Psoas muscle (tissue), 8 donors: ENCODE measurements around the gene ASB3. TPM values are rescaled to one million over a fixed set of nuclear protein-coding genes. Genes with fewer than 3 reads are reported as not detected.

Source experiments
- ATAC-seq, 4 donors: fragments of 200-7000 bp; cut with Tn5 transposase; one replicate each; pipeline ENCODE4 v1.9.1; 2020; ENCODE audit warnings: moderate library complexity in 3 of 4, mild to moderate bottlenecking in 2 of 4
- DNase-seq, 2 donors: peaks; one replicate each; pipeline ENCODE4 v3.0.0-alpha.2; 2020
- H3K27ac ChIP-seq: fragments of 200-600 bp; one replicate; pipeline ENCODE4 v1.8.0; 2022
- H3K27me3 ChIP-seq, 3 donors: fragments of 200-600 bp in 1 of 3; one replicate each; pipeline versions ENCODE4 v1.6.1 to v1.8.0; 2013 to 2022; ENCODE audit warnings: low read length in 2 of 3, mild to moderate bottlenecking in 2 of 3, moderate library complexity in 1 of 3; ENCODE audit not compliant: insufficient read depth in 3 of 3
- H3K36me3 ChIP-seq, 2 donors: fragments of 200-600 bp in 1 of 2; one replicate each; pipeline versions ENCODE4 v1.6.1 to v1.8.0; 2013 to 2022; ENCODE audit warnings: low read depth in 1 of 2, mild to moderate bottlenecking in 1 of 2, moderate library complexity in 1 of 2; ENCODE audit not compliant: insufficient read depth in 1 of 2
- H3K4me1 ChIP-seq: fragments of 200-600 bp; one replicate; pipeline ENCODE4 v1.8.0; 2022
- H3K4me3 ChIP-seq: fragments of 200-600 bp; one replicate; pipeline ENCODE4 v1.8.0; 2022; ENCODE audit warnings: mild to moderate bottlenecking
- H3K9me3 ChIP-seq: fragments of 200-600 bp; one replicate; pipeline ENCODE4 v1.8.0; 2022
- WGBS, 3 donors: extraction: QIAGEN DNeasy Blood & Tissue Kit; methylation state at CpG; one replicate each; pipeline versions ENCODE4 v1.1.6 to v1.1.7; 2013; 5-methylcytosine and 5-hydroxymethylcytosine counted together
- intact Hi-C, 2 donors: fragments of 100-400 bp; cut with DNase I; formaldehyde crosslinking; loops; one replicate each; pipeline versions ENCODE4 v1.11.0 to v1.14.2; 2022
- polyA plus RNA-seq, 3 donors: library from polyadenylated mRNA; stranded (reverse); fragments of 200-250 nt; gene quantifications; one replicate each; pipeline ENCODE4 v1.2.3, GENCODE V29; 2013
- total RNA-seq, 4 donors: library from RNA; stranded (reverse); fragmentation: NEBNext Ultra II Directional in 2 of 4; extraction: Animal tissue kit (Norgen Biotek cat#: 25700) in 2 of 4; gene quantifications; one replicate each; pipeline versions ENCODE4 v1.2.1 to v1.2.4, GENCODE V29; 2021 to 2023
- TF ChIP-seq, protein P1 (sequence below): fragments of 200-600 bp; IDR thresholded peaks from one replicate; pipeline ENCODE4 v1.8.0; 2022; ENCODE audit warnings: antibody characterized with exemption
- donor health status: healthy with polysubstance abuse.
- donor health status: DM: no; HTN: no; CAD: no; lungs with moderate emphysema.
- donor health status: Bipolar disorder and iron deficiency.
- donor health status: healthy.
- donor health status: DM: yes; HTN: yes; CAD: no.
- donor health status: DM: no; HTN: no; CAD: no.
- donor health status: DM: no; HTN: no; CAD: no.
- donor health status: DM: yes; HTN: yes; CAD: no.

Gene ASB3
- total and polyA plus RNA-seq, 7 donors, result 2.9 to 6.8 (median 5.1) TPM

DNA sequence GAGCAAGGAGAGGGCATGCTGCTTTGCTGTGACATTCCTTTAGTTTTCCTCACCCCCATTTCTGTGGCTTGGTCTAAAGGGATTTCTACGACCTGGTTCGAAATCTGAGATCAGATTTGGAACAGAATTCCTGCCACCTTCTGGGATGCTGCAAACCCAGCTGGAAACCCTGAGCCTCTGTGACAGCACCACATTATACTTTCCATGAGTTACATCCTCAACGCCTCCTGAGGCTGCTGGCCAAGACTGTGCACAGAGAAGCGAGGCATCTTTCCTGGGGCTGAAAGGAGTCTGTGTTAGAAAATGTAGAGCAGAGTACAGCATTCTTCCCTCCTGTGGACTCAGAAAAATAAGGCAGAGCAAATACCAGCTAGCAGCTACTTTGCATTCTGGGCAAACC, 157.3 kb downstream of the ASB3 start:
- WGBS, 3 donors, result 21 to 31% (median 25%) methylated on average over 4 of the region's 4 CpGs

DNA sequence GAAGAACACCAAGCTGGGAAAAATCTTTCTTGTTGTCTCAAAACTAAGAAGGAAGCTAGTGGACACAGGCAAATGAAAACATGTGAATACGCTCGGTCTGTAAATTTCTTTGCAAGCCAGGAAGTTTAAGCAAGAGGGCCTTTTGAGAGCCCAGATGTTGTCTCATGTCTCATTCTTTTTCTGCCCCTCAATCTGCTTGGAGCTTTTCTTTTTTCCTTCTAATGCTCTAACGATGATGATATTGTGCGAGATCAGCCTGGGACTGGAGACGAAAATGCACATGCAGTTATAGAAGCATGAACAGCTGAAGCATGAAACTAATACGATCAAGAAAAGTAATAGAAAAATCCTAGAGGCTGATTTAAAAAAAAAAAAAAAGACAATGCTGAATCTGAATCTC, 157.8 kb downstream of the ASB3 start:
- Histone ChIP-seq H3K4me3 (no peak overlapping the region), H3K27ac (no peak overlapping the region), H3K4me1 (no peaks in the 10 kb centered on the region), H3K36me3 (no peaks in the 10 kb centered on the region), H3K27me3 (peaks cover 0 to 2% (median 0%) of the 10 kb centered on the region in 3 donors), H3K9me3 (no peaks in the 10 kb centered on the region)
- DNase-seq (no peak), ATAC-seq (no peak)
- intact Hi-C loops, result no loop called here
- 33 to 36% (median 35%) methylated on average over 6 of the region's 6 CpGs for WGBS, 3 donors
- TF ChIP-seq, protein P1, sequence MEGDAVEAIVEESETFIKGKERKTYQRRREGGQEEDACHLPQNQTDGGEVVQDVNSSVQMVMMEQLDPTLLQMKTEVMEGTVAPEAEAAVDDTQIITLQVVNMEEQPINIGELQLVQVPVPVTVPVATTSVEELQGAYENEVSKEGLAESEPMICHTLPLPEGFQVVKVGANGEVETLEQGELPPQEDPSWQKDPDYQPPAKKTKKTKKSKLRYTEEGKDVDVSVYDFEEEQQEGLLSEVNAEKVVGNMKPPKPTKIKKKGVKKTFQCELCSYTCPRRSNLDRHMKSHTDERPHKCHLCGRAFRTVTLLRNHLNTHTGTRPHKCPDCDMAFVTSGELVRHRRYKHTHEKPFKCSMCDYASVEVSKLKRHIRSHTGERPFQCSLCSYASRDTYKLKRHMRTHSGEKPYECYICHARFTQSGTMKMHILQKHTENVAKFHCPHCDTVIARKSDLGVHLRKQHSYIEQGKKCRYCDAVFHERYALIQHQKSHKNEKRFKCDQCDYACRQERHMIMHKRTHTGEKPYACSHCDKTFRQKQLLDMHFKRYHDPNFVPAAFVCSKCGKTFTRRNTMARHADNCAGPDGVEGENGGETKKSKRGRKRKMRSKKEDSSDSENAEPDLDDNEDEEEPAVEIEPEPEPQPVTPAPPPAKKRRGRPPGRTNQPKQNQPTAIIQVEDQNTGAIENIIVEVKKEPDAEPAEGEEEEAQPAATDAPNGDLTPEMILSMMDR, result no peak

More for the DNA sequence above, 157.3 kb downstream of the ASB3 start:
- Histone ChIP-seq H3K36me3 (no peaks in the 10 kb centered on the region), H3K27ac (no peak overlapping the region), H3K4me3 (no peak overlapping the region), H3K9me3 (no peaks in the 10 kb centered on the region), H3K27me3 (peaks cover 0 to 2% (median 0%) of the 10 kb centered on the region in 3 donors), H3K4me1 (no peaks in the 10 kb centered on the region)
- DNase-seq (no peak), ATAC-seq (no peak)
- intact Hi-C loops, result no loop called here
- TF ChIP-seq, protein P1, result no peak

DNA sequence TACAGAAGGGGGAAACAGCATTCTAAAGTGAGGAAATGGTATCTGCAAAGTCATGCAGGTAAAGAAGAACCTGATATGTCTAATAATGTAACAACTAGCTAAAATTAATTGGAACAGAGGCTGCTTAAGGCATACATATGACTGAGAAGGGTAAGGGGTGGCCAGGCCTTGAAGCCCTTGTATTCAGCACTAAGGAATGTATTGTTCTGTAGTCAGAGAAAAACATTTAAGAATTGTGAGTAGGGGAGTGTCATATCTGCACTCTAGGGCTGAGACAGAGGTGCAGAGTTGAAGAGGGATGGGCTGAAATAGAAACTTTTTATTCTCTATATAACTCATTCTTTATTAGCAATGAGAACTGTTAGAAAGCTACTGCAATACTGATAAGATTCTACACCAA, 164.6 kb downstream of the ASB3 start:
- intact Hi-C loops, result no loop called here
- H3K9me3 ChIP-seq, result peaks cover 3% of the 10 kb centered on the region
- H3K4me3 ChIP-seq, result no peak overlapping the region
- no peaks in the 10 kb centered on the region for H3K36me3 ChIP-seq
- no peaks in the 10 kb centered on the region for H3K27me3 ChIP-seq
- TF ChIP-seq, protein P1, result no peak
- ATAC-seq, result no peak
- DNase-seq, result no peak
- no peaks in the 10 kb centered on the region for H3K4me1 ChIP-seq
- no peak overlapping the region for H3K27ac ChIP-seq

DNA sequence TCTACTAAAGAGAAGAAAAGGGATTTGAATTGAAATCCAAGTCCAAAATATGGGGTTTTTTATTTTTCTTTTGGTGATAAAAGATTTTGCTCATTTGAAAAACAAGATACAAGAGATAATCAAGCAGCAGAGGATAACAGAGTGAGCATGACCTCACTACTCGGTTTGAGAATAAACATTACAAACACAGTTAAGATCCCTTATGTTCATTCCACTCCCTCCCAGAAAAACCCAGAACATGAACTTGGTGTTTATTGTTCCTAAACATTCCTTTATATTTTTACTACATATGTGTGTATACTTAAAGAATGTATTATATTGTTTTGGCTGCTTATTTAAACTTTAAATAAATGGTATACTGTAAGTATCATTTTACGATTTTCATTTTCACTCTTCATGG, 165.8 kb downstream of the ASB3 start:
- H3K9me3 ChIP-seq, result peaks cover 3% of the 10 kb centered on the region
- TF ChIP-seq, protein P1, result no peak
- no peaks in the 10 kb centered on the region for H3K36me3 ChIP-seq
- ATAC-seq, result no peak
- intact Hi-C loops, result no loop called here
- H3K27me3 ChIP-seq, result no peaks in the 10 kb centered on the region
- no peak overlapping the region for H3K4me3 ChIP-seq
- DNase-seq, result no peak
- WGBS, 3 donors, result 72 to 83% (median 81%) methylated on average over 2 of the region's 2 CpGs
- H3K4me1 ChIP-seq, result no peaks in the 10 kb centered on the region
- no peak overlapping the region for H3K27ac ChIP-seq

Other genes with a start within 250 kb of the ASB3 start
- 1 to 10 TPM; 3.5 to 5.5 (median 4.9) TPM for gene CHAC2, start 19.1 kb downstream of the ASB3 start, total RNA-seq
- 10 to 100 TPM in 1 of 3 donors, 1 to 10 TPM in 2; 8.1 to 13.9 (median 8.5) TPM for gene CHAC2, start 19.1 kb downstream of the ASB3 start, polyA plus RNA-seq
- 10 to 100 TPM; 23.8 to 27.1 (median 25.5) TPM for gene ERLEC1, start 91 bp upstream of the ASB3 start, total RNA-seq
- gene ERLEC1, start 91 bp upstream of the ASB3 start, polyA plus RNA-seq, result 10 to 100 TPM; 28.2 to 49.6 (median 34.4) TPM
- gene GPR75, start 73.0 kb upstream of the ASB3 start, total RNA-seq, result 1 to 10 TPM in 2 of 4 donors, under 1 TPM in 2; 0.51 to 1.3 (median 1.0) TPM
- gene GPR75, start 73.0 kb upstream of the ASB3 start, polyA plus RNA-seq, result 1 to 10 TPM in 1 of 3 donors, under 1 TPM in 2; 0.29 to 1.9 (median 0.38) TPM
- gene PSME4, start 184.0 kb upstream of the ASB3 start, total RNA-seq, result 100 to 1,000 TPM in 3 of 4 donors, 10 to 100 TPM in 1; 67.0 to 140 (median 116) TPM
- gene PSME4, start 184.0 kb upstream of the ASB3 start, polyA plus RNA-seq, result 100 to 1,000 TPM in 1 of 3 donors, 10 to 100 TPM in 2; 55.2 to 189 (median 74.4) TPM